ENCODE measurements around the gene PTRH1. TPM values are rescaled to one million over a fixed set of nuclear protein-coding genes. Genes with fewer than 3 reads are reported as not detected.

The PTRH1 gene
- total RNA-seq, 1 experiment from 2014 or later, result 28.8 TPM

DNA sequence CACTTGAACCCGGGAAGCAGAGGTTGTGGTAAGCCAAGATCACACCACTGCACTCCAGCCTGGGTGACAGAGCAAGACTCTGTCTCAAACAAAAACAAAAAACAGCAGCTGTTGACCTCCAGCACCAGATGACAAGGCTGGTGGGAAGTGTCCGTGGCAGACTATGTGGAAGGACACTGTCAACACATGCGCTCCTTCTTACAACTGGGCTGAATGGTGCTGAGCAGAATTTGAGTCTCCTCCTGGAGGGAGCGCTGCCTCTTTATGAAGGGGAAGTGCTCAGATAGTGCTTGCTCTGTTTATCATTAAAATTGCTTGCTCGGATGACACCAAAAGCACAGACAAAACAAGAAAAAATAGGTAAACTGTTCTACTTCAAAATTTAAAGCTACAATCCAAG, 17.9 kb downstream of the PTRH1 start:
- DNase-seq (ENCODE audit: low read depth), result no peak

DNA sequence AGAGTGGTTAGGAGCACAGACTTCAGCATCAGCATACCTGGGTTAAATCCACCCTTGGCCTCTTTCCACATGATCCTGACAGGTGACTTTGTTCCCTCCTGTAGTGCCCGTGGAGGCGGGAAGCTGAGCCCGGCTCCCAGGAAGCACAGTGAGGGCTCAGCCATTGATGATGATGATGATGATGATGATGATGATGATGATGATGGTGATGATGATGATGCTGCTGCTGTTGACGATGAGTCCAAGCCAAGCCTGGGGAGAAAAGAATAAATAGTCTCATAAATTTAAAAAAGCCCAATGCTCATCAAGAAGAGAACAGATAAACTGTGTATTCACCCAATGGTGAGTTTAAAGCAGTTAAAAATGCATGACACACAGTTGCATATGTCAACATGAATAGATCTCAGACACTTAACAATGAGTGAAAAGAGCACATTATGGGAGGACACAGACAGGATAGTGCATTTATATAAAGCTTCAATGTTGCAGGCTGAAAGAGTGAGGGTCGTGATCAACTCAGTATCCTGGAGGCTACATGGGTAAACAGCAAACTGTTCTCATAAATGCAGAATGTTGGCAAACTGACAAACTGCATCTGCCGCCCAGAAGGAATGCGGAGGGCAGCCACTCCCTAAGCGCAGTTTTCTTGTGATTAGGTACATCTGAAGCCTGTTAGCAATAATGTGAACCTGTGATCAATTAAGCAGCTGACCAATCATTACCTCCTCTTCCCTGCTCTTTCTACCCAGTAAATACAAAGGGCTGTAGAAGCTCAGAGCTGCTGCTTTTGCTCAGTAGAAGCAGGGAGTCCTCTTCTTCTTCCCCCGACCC, 20.4 kb downstream of the PTRH1 start:
- no peak for DNase-seq (ENCODE audit: low read depth)

DNA sequence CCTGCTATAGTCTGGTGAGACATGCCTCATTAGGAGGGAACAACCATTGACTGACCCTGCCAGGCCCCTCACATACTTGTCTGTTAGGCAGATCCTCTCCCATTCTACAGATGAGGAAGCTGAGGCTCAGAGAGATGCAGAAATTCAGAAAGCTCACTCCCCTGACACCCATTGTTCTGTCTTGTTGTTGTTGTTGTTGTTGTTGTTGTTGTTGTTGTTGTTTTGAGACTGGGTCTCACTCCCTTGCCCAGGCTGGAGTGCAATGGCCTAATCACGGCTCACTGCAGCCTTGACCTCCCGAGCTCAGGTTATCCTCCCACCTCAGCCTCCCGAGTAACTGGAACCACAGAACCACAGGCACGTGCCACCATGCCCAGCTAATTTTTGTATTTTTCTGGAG, 21.8 kb downstream of the PTRH1 start:
- DNase-seq (ENCODE audit: low read depth), result no peak

DNA sequence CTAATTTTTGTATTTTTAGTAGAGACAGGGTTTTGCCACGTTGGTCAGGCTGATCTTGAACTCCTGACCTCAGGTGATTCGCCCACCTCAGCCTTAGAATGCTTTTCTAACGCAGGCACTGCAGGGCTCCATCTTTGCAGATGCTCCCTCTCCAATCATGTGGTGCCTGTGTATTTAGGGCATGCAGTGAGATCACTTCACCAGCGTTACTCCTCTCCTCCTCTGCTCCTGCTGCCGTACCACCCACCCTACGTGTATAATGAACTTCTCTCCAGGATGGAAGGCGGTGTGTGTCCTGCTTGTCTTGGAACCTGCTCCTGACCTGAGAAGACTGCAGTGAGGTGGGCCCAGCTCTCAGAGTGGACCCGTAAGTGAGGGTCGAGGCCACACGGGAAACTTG, 22.3 kb downstream of the PTRH1 start:
- DNase-seq (ENCODE audit: low read depth), result no peak

DNA sequence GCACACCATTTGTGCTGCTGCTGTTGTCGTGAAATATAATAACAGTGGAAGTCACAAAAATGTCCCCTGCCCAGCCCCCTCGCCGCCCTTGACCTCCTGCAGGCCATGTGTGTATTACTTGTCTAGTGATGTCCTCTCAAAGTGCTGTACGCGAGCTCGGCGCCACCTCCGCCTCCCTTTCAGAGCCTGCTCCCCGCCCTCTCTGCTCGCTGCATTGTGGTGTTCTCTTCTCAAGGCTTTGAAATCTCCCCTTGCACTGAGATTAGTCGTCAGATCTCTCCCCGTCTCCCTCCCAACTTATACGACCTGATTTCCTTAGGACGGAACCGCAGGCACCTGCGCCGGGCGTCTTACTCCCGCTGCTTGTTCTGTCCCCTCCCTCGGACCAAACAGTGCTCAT, 23.4 kb downstream of the PTRH1 start:
- no peak for DNase-seq (ENCODE audit: low read depth)

DNA sequence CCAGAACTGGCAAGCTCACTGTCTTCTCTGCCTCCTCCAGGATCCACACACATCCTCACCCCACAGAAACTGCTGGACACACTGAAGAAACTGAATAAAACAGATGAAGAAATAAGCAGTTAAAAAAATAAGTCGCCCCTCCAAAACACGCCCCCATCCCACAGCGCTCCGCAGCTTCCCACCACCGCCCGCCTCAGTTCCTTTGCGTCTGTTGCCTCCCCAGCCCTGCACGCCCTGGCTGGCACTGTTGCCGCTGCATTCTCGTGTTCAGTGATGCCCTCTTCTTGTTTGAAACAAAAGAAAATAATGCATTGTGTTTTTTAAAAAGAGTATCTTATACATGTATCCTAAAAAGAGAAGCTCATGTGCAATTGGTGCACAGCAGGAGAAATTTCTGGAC, 24.7 kb downstream of the PTRH1 start:
- DNase-seq (ENCODE audit: low read depth), result no peak

DNA sequence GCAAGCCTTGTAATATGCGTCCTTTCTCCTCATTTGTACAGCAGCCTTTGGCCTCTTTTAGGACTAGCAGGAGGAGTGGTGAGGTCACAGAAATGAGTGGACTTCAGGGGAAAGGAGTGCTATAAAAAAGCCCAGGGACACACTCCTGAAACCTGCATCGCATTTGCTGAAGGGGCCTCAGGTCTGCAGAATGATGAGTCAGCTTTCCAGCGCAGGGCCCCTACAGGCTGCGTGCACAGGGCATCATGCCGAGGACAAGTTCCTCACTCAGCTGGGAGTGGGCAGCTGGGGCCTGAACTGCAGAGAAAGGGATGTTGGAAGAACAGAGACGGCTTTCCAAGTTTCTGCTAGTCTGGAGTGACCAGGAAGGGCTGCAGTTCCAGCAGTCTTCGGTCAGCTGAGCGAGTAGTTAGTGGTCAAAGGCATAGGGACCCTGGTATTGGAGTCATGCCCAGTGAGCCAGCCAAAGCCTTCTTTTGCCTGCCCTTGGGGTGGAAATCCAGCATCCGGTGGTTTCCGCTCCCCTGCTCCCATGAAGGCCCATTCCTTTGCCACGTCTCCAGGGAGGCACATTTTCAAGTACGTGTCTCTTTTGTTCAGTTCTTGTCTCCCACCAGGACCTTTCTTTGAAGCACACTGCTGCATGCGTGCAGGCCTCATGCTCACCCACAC, 26.0 kb downstream of the PTRH1 start:
- DNase-seq (ENCODE audit: low read depth), result no peak

DNA sequence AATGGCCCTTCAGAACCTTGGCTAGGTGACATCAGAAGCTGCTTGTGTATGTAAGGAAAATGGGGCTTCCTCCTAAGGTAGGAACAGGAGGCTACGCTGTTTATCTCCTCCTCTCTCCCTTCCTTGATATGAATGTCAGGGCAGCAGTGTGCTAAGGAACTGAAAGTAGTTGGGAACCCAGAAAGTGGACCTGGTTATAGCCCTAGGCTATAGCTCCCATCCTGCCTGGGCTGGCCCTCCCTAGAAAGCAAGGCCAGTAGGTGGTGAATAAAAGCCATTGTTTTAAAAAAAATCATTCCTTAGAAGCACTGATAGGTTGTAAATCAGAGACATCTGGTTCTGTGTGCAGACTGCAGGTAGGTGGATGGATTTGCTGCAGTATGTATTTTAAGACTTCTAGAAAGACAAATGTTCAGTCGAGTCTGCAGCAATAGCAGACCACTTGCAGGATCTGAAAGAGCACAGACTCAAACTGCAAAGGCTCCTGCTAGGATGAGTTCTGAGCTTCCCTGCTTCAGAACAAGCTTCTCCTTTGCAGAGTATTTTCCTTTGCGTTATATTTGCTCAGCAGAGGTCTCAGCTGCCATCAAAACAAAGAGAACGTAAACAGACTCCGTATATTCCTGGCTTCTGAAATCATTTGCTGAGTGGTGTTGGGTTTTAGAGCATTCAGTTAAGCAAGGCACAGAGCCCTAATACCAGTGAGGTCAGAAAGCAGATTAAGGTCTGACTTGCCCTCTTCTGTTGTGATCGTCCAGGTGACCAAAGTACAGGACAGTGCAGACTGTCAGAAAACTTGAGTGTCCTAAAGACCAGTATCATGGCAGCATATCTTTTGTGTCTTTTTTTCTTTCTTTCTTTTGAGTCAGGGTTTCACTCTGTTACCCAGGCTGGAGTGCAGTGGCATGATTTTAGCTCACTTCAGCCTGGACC, 28.7 kb downstream of the PTRH1 start:
- no peak for DNase-seq (ENCODE audit: low read depth)

DNA sequence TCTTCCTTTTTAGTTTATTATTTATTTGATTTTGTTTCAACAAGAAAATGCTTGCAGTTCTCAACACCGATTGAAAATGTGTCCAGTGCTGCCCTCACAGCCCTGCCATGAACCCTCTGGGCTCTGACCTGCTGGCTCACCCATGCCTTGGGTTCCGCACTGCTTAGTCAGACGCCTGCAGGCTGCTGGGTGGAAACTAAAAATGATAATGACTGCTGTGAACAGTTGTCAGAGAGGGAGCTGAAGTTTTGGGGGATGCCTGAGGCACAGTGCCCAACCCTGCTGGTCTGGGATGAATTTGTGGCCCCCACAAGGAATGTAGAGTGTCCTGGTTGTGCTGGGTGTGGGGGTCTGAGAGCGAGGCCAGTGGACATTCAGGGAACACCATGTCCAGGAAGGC, 30.9 kb downstream of the PTRH1 start:
- peak; percentile 80 for DNase-seq (ENCODE audit: low read depth)

DNA sequence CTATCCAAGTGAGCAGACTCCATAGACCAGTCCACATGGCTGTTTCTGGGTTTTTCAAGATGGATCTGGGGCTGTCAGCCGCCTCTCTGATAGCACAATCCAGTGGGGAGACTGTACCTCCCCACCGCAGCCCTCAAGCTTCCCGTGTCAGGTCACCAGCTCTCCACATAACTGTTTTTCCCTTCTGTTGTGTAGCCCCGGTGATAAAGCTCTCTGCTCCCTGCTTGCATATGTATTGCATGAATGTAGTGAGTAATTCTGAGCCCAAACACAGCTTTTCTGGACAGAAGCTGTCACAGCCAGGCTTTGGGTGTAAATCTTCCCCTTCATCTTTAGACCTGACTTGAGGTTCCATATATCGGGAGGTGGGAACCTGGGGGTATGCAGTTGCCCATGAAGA, 31.7 kb downstream of the PTRH1 start:
- DNase-seq (ENCODE audit: low read depth), result peak; percentile 57

DNA sequence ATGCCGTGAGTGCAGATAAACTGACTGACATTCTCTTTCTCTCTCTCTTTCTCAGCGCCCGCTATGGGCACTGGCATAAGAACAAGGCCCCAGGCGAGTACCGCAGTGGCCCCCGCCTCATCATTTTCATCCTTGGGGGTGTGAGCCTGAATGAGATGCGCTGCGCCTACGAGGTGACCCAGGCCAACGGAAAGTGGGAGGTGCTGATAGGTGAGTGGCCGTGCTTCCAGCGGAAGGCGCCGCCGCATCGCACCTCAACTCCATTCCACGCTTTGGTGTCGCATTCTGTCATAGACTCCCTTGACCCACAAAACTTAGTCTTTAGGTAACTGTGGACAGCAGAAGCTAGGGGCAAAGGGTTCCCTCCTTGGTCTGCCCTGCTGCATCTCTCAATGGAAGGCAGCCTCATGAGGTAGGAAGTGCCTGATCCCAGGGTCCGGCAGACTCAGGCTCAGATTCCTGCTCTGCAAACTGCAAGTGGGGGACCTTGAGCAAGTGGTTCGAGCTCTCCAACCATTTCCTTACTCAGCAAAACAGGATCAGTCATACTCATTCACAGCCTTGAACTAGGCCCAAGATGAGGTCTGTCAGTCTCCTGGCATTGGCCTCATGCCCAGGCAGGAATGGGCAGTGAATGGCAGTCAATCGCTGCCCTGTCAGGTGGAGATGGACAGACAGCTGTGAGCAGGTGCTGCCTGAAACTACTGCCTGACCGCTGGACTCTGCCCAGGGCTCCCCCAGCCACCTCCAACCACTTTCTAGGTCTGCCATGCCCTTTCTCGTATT, 32.9 kb downstream of the PTRH1 start:
- DNase-seq (ENCODE audit: low read depth), result no peak

DNA sequence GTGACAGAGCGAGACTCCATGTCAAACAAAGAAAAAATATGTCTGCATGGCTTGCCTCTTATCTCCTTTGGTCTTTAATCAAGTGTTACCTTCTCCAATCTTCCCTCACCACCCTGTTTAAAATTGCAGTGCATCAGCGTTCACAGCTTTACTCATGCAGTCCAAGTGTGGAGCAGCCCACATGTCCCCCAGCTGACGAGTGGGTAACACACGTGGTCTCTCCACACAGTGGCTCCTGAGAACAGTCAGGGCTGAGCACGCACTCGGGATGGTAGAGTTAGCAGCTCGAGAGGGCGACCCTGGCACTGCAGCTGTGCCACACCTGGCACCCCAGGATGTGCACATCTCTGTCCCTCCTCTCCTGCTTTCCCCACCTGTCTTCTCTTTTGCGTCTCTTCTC, 34.6 kb downstream of the PTRH1 start:
- DNase-seq (ENCODE audit: low read depth), result no peak

DNA sequence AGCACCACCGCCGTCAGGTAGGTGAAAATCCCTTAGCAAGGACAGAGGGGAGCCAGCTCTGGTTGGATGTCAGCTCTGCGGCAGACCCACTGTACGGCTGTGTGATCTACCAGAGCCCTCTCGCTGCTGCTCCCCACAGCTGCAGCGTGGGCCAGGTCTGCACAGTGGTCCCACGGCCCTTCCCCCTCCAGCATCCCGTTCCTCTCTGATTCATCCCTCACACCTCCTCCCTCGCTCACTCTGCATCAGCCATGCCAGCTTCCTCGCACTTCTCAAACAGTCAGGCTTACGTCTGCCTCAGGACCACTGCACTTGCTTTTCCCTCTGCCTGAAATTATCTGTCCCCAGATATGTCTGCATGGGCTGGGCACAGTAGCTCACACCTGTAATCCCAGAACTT, 35.2 kb downstream of the PTRH1 start:
- no peak for DNase-seq (ENCODE audit: low read depth)

DNA sequence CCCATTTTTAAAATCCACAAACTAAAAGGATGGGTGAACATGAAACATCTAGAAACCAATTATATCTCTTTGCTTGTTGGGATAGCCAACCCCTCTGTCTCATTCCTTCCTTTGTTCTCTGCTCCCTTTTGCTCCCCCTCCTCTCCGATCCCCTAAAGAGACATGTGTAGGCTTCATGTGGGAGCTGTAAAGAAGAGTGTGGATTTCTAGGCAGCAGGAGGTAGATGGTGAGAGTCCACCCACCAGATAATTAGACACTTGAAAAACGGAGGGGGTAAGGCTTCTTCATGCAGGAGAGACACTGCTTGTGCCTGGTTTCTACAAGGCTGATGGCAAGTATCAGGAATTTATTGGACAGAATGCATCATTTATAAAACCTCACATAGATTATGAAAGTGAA, 36.0 kb downstream of the PTRH1 start:
- DNase-seq (ENCODE audit: low read depth), result no peak

DNA sequence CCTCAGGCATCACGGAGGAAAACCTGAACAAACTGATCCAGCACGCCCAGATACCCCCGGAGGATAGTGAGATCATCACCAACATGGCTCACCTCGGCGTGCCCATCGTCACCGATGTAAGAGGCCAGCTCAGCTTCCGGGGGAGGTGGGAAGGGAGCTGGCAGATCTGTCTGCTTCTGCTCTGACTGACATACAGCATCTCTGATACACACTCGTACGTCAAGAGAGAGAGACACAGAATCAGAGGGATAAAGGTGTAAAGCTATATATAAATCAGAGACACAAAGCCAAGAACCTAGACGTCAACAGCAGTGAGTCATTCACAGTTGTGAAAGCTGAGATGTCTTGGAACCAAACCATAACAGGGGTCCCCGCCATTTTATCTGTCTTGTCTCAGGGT, 38.8 kb downstream of the PTRH1 start:
- DNase-seq (ENCODE audit: low read depth), result no peak

DNA sequence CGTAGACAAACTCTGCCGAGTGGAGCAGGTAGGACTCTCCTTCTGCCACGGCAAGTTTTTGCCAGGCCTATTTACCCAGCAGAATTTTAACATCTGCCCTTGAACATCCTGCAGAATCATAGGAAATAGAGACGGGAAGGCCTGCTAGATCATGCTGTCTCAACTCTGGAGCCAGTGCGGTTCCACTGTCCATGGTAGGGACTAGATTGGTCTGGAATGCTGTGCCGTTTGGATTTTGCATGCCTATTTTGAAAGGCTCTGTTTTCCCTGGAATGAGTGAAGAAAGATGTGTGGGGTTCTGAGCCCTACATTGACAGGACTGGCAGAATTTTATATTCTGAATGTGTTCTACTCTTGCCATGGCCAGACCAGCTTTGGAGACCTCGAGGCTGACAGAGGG, 42.2 kb downstream of the PTRH1 start:
- DNase-seq (ENCODE audit: low read depth), result no peak

DNA sequence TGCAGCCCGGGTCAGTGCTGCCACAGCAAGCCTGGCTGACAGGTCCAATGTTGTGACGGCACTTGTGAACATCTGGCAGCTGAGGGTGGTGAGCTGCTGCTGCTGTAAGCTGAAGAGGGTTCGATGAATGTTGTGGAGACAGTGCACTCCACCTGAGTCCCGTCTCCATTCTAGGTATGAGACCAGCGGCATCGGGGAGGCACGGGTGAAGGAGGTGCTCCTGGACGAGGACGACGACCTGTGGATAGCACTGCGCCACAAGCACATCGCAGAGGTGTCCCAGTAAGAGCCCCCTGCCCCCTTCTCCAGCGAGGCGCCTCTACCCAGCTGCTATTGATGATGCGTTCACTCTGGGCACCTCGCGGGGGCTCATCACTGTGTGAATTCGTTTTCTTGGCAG, 47.6 kb downstream of the PTRH1 start:
- no peak for DNase-seq (ENCODE audit: low read depth)

DNA sequence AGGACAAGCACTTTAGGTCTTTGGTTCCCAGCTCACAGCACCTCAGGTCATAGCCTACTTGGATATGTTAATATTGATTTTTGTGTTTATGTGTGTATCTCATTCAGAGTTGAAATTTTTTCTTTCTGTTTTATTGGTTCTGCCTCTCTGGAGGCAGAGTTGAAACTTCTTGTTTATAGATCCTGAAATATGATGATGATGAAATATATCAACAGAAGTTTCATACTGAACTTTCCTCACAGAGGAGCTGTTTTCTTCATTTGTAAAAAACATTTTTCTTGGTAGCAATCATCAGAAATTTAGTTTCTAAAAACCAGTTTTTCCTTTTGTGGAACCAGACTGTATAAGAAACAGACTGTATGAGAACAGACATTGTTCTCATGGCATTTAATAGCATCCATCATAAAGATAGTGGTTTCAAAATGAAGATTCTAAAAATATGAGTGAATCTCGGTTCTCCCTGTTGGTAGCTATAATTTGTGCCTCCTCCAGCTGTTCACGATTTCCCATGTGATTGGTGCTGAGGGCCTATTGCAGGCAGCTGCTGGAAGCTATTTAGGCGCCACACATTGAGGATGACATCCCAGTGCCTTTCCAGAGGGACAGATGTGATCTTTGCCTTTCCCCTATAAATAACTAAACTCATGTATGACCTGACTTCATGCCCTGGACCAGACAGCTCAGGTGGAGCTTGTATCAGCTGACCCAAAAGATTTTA, 48.2 kb downstream of the PTRH1 start:
- peak; percentile 11 for DNase-seq (ENCODE audit: low read depth)

DNA sequence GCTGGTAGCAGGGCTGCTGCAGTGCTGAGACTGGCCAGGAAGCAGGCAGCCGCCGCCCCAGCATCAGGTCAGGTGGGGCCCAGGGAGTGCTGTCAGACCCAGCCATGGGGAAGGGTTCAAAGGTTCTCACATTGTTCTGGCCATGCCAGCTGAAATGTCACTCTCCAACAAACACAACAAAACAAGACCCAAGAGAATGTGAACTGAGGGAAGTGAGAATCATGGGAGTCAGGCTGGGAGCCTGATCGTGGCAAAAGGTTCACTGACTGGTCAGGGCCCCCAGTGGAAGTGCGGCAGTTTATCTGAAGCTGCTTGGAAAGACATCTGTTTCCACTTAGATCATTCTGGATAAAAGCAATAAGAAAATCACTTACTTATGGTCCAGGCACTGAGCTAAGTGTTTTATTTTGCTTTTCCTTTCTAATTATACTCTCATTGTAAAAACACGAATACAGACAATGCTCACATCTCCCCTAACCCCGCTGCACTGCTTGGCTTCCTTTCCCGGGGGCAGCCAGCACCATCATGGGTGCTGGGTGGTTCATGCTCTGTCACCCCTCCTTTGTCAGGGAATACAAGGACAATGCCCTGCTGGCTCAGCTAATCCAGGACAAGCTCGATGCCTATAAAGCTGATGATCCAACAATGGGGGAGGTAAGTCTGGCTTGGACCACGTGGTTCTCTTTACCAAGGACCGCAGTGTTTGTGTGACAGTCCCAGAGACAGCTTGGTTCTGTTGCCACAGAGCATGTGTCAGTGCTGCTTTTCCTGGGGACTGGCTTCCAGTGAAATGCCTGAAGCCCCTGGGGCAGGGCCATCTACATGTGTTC, 50.6 kb downstream of the PTRH1 start:
- DNase-seq (ENCODE audit: low read depth), result no peak

DNA sequence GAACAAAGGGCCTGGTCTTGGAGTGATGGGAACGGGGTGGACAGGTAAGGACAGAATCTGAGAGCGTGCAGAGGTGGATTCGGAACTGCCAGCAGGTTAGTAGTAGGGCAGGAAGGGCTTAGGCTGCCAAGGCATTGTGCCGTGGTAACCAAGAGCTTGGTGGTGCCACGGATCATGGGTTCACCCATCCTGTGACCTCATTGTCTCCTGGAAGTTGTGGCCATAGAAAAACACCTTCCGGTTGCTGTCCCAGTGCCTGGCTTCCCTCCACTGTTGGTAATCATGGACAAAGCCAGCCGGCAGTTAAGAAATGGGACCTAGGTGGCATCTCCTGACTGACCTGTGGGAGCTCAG, 51.2 kb downstream of the PTRH1 start:
- no peak for DNase-seq (ENCODE audit: low read depth)

Data from LHCN-M2 (cell line).